PC-3 (cell line): ENCODE data around the gene ARHGAP6.

ENCODE experiments used
- CTCF ChIP-seq: fragments of 300-600 bp; sonication (generic); conservative IDR thresholded peaks from 2 replicates; pipeline ENCODE4 v1.5.1; 2017; ENCODE audit warnings: antibody characterized with exemption, low read depth, mild to moderate bottlenecking, low read length
- EZH2 ChIP-seq: fragments of 300-600 bp; sonication (generic); IDR thresholded peaks from one replicate; pipeline ENCODE4 v1.6.1; 2017; ENCODE audit warnings: antibody characterized with exemption, mild to moderate bottlenecking, low read length; ENCODE audit not compliant: unreplicated experiment
- EZH2phosphoT487 ChIP-seq: fragments of 300-600 bp; sonication (generic); IDR thresholded peaks from 2 replicates; pipeline ENCODE4 v1.6.1; 2018; ENCODE audit warnings: mild to moderate bottlenecking, antibody characterized with exemption, low read length, borderline replicate concordance

- TF ChIP-seq EZH2 = no peak
- no peak for TF ChIP-seq CTCF
- TF ChIP-seq EZH2phosphoT487 = no peak
Measured at GRCh38 chrX:11347300-11347699, 318.4 kb downstream of the ARHGAP6 start.
